Tibial artery (tissue), 4 donors: ENCODE results near the gene PRRC2C.

Experiments
- DNase-seq, 2 donors: peaks; one replicate each; pipeline ENCODE4 v3.0.0-alpha.2; 2019
- H3K27ac ChIP-seq, 2 donors: fragments of 200-600 bp; sonication (generic) in 1 of 2; 1 replicate in 1 of 2; 2 replicates in 1 of 2; pipeline ENCODE4 v1.5.1; 2018 to 2019; ENCODE audit warnings: mild to moderate bottlenecking in 1 of 2
- H3K27me3 ChIP-seq, 2 donors: fragments of 200-600 bp; sonication (generic) in 1 of 2; one replicate each; pipeline versions ENCODE4 v1.5.1 to v1.6.0; 2016 to 2019
- H3K36me3 ChIP-seq, 3 donors: fragments of 200-600 bp; sonication (generic) in 2 of 3; one replicate each; pipeline ENCODE4 v1.5.1; 2016 to 2019; ENCODE audit warnings: mild to moderate bottlenecking in 2 of 3
- H3K4me1 ChIP-seq, 4 donors: fragments of 200-600 bp; sonication (generic) in 2 of 4; 1 replicate in 3 of 4; 2 replicates in 1 of 4; pipeline ENCODE4 v1.5.1; 2016 to 2019
- H3K4me3 ChIP-seq, 2 donors: fragments of 200-600 bp; sonication (generic) in 1 of 2; 1 replicate in 1 of 2; 2 replicates in 1 of 2; pipeline ENCODE4 v1.5.1; 2018 to 2019; ENCODE audit warnings: mild to moderate bottlenecking in 2 of 2
- H3K9me3 ChIP-seq, 3 donors: fragments of 200-600 bp; sonication (generic) in 1 of 3; one replicate each; pipeline ENCODE4 v1.5.1; 2016 to 2019
- CTCF ChIP-seq, 2 experiments: fragments of 200-600 bp in 1 of 2; fragments of 450-650 bp in 1 of 2; IDR thresholded peaks; one replicate each; pipeline ENCODE4 v1.5.1; 2017 to 2019; ENCODE audit warnings: antibody characterized with exemption in 2 of 2, mild to moderate bottlenecking in 1 of 2, moderate library complexity in 1 of 2
- intact Hi-C: fragments of 100-400 bp; cut with DNase I; formaldehyde crosslinking; loops from one replicate; pipeline ENCODE4 v1.15.0; 2023; ENCODE audit warnings: low total_unique reads

Gene PRRC2C

GRCh38 chr1:171509191-171509590 lies 23.9 kb downstream of the PRRC2C start:
- TF ChIP-seq CTCF (IDR thresholded peaks at IDR 0.05) = no peak
- Histone ChIP-seq H3K4me1 (peaks cover 0 to 52% (median 20%) of the 10 kb centered on the region in 4 donors), H3K27me3 (no peaks in the 10 kb centered on the region), H3K36me3 (peaks cover 0 to 6% (median 0%) of the 10 kb centered on the region in 3 donors), H3K27ac (no peak overlapping the region), H3K9me3 (no peaks in the 10 kb centered on the region), H3K4me3 (no peak overlapping the region)
- no peak for DNase-seq
- intact Hi-C loops = no loop called here

- no peaks in the 10 kb centered on the region for H3K27me3 ChIP-seq
- peaks cover 37 to 48% (median 39%) of the 10 kb centered on the region in 3 donors for H3K36me3 ChIP-seq
- peaks cover 0 to 14% (median 2%) of the 10 kb centered on the region in 4 donors for H3K4me1 ChIP-seq
- H3K9me3 ChIP-seq = no peaks in the 10 kb centered on the region
- TF ChIP-seq CTCF (IDR thresholded peaks at IDR 0.05) = no peak
- H3K27ac ChIP-seq = no peak overlapping the region
- intact Hi-C loops = no loop called here
- no peak overlapping the region for H3K4me3 ChIP-seq
- no peak for DNase-seq
Observed at GRCh38 chr1:171513743-171514142, 28.4 kb downstream of the PRRC2C start.

DNA sequence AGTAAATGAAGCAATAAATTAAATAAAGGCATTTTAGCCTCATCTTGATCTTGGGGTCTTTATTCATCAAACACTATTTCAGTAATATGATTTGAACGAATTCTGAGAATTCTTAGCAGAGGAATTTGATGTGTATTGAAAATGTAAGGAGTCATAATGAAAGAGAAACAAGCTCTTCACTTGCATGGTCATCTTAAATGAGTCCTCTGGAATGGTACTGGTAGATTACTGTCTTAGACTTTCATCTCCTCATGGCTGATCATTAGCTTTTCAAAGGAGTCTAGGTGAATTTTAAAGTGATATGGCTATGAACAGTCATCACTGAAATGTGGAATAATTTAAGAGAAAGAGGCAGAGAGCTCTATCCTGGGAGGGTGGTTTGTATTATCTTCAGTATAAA lies 30.0 kb downstream of the PRRC2C start:
- Histone ChIP-seq H3K4me1 (peaks cover 0 to 6% (median 0%) of the 10 kb centered on the region in 4 donors), H3K36me3 (peaks cover 52 to 62% (median 54%) of the 10 kb centered on the region in 3 donors), H3K27me3 (no peaks in the 10 kb centered on the region), H3K27ac (no peak overlapping the region), H3K9me3 (no peaks in the 10 kb centered on the region), H3K4me3 (no peak overlapping the region)
- no peak for TF ChIP-seq CTCF (IDR thresholded peaks at IDR 0.05)
- DNase-seq = no peak
- intact Hi-C loops = no loop called here

DNA sequence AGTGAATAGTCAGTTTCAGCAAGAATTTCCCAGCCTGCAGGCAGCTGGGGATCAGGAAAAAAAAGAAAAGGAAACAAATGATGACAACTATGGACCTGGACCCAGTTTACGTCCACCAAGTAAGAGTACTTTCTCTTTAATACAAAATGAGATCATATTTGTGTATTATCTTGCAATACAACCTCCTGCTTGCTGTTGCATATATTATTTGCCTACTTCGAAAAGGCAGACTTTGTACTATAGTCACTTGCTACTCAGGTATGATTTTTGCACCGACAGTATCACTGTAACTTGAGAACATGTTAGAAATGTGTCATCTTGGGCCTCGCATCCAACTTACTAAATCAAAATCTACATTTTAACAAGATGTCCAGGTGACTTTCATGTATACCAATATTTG lies 30.4 kb downstream of the PRRC2C start:
- intact Hi-C loops = no loop called here
- no peak for DNase-seq

GRCh38 chr1:171521567-171521966 lies 36.2 kb downstream of the PRRC2C start:
- Histone ChIP-seq H3K27me3 (no peaks in the 10 kb centered on the region), H3K27ac (no peak overlapping the region), H3K4me1 (no peaks in the 10 kb centered on the region), H3K4me3 (no peak overlapping the region), H3K36me3 (peaks cover 79 to 95% (median 84%) of the 10 kb centered on the region in 3 donors), H3K9me3 (no peaks in the 10 kb centered on the region)
- TF ChIP-seq CTCF (IDR thresholded peaks at IDR 0.05) = no peak
- no peak for DNase-seq
- intact Hi-C loops = no loop called here

More for the DNA sequence above, 30.4 kb downstream of the PRRC2C start:
- Histone ChIP-seq H3K4me1 (peaks cover 0 to 6% (median 0%) of the 10 kb centered on the region in 4 donors), H3K27ac (no peak overlapping the region), H3K4me3 (no peak overlapping the region), H3K27me3 (no peaks in the 10 kb centered on the region), H3K9me3 (no peaks in the 10 kb centered on the region), H3K36me3 (peaks cover 54 to 66% (median 56%) of the 10 kb centered on the region in 3 donors)
- TF ChIP-seq CTCF (IDR thresholded peaks at IDR 0.05) = no peak

DNA sequence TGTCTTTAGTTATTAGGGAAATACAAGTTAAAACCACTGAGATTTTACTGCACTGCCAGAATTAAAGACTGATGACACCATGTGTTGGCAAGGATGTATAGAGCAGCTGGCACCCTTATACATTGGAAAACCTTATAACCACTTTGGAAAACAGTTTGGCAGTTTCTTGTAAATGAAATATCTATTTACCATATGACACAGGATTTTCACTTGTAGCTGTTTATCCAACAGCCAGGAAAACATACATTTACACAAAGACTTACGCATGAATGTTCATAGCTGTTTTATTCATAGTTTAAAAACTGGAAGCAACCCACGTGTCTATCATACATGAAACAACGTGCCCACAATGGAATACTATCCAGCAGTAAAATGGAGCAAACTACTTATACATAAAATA lies 45.3 kb downstream of the PRRC2C start:
- H3K4me3 ChIP-seq = no peak overlapping the region
- no peak overlapping the region for H3K27ac ChIP-seq
- H3K27me3 ChIP-seq = no peaks in the 10 kb centered on the region
- H3K9me3 ChIP-seq = no peaks in the 10 kb centered on the region
- intact Hi-C loops = no loop called here
- TF ChIP-seq CTCF (IDR thresholded peaks at IDR 0.05) = no peak
- no peak for DNase-seq
- H3K36me3 ChIP-seq = peaks cover 68 to 96% (median 88%) of the 10 kb centered on the region in 3 donors
- no peaks in the 10 kb centered on the region for H3K4me1 ChIP-seq
